Ectodermal cell (in vitro differentiated cells): ENCODE data around the gene CS.
A peak's percentile ranks its signal among the peaks of the same experiment; 100 is the strongest.

Experiments
- H3K27ac ChIP-seq: 2 replicates; pipeline ENCODE4 v1.7.0; 2013; ENCODE audit warnings: mild to moderate bottlenecking, low read depth, low read length; ENCODE audit not compliant: insufficient read depth, poor library complexity, severe bottlenecking
- H3K27me3 ChIP-seq: 2 replicates; pipeline ENCODE4 v1.7.0; 2013; ENCODE audit warnings: mild to moderate bottlenecking, low read length; ENCODE audit not compliant: insufficient read depth, control insufficient read depth, poor library complexity, severe bottlenecking
- H3K36me3 ChIP-seq: one replicate; pipeline ENCODE4 v1.7.0; 2013; ENCODE audit warnings: low read length; ENCODE audit not compliant: control insufficient read depth, insufficient read depth
- H3K4me1 ChIP-seq: one replicate; pipeline ENCODE4 v1.7.0; 2013; ENCODE audit warnings: low read length; ENCODE audit not compliant: control insufficient read depth, insufficient read depth
- H3K4me3 ChIP-seq: 2 replicates; pipeline ENCODE4 v1.7.0; 2013; ENCODE audit warnings: low read depth, low read length, control low read depth; ENCODE audit not compliant: insufficient read depth
- H3K9me3 ChIP-seq: 2 replicates; pipeline ENCODE4 v1.7.0; 2013; ENCODE audit warnings: mild to moderate bottlenecking, low read length, moderate library complexity; ENCODE audit not compliant: control insufficient read depth
- WGBS, 2 experiments: methylation state at CpG; one replicate each; pipeline ENCODE4 v1.1.7; 2013; ENCODE audit warnings: missing lambda C conversion rate in 2 of 2; 5-methylcytosine and 5-hydroxymethylcytosine counted together

CS gene

DNA sequence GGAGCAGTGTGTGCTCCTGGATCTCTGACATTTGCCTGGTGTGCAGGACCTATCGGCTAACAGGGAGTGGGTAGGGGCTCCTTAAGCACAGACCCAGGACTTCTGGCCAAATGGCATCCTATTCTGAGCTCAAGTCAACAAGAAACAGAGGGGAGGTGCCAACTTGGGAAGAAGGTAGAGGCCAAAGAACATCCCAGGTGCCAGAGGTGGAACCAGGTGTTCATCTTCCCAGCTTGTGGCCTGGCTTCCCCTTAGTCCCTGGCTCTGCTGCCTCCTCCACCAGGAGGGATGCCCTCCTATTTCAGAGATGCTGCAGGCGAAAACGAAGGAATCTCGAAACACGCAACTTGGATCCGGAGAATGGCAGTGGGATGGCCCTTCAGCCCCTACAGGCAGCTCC is 64.0 kb downstream of the CS start:
- no peaks in the 10 kb centered on the region for H3K9me3 ChIP-seq
- no peak overlapping the region for H3K27ac ChIP-seq
- no peaks in the 10 kb centered on the region for H3K36me3 ChIP-seq
- no peaks in the 10 kb centered on the region for H3K27me3 ChIP-seq
- no peaks in the 10 kb centered on the region for H3K4me1 ChIP-seq
- H3K4me3 ChIP-seq, result no peak overlapping the region
- WGBS, 2 experiments, result 96% methylated on average over 6 of the region's 6 CpGs

DNA sequence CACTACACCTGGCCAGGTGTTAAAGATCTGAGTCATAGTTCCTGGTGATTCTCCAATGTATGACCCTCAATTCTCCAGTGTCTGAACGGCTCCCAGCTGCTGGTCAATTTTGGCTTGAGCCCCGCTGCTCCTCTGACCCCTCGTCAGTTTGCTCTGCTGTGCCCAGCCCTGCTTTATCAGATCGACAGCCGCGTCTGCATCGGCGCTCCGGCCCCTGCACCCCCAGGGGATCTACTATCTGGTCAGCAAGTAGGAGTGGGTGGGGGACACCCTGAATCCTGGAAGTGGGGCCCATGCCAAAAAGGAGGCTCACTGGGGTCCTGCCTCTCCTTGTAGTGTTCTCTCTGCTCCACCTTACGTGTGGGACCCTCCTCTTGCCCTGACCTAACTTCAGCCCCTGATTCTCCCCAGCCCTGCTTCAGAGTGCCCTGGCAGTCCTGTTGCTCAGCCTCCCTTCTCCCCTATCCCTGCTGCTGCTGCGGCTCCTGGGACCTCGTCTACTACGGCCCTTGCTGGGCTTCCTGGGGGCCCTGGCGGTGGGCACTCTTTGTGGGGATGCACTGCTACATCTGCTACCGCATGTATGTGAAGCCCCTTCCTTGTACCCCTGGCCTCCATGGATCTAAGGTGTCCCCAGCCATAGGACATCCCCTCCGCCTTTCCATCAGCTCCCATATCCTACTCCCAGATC is 65.2 kb downstream of the CS start:
- H3K36me3 ChIP-seq, result no peaks in the 10 kb centered on the region
- 91 to 92% methylated on average over 16 of the region's 16 CpGs for WGBS, 2 experiments
- no peak overlapping the region for H3K4me3 ChIP-seq
- no peak overlapping the region for H3K27ac ChIP-seq
- no peaks in the 10 kb centered on the region for H3K27me3 ChIP-seq
- no peaks in the 10 kb centered on the region for H3K9me3 ChIP-seq
- no peaks in the 10 kb centered on the region for H3K4me1 ChIP-seq

DNA sequence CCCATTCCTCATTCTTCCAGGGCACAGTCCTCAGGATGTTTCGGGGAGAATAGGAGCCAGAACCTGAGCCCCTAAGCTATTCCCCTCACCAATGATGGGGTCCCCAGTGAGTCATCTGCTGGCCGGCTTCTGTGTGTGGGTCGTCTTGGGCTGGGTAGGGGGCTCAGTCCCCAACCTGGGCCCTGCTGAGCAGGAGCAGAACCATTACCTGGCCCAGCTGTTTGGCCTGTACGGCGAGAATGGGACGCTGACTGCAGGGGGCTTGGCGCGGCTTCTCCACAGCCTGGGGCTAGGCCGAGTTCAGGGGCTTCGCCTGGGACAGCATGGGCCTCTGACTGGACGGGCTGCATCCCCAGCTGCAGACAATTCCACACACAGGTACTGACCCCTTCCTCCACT is 68.9 kb downstream of the CS start:
- WGBS, 2 experiments, result 92 to 93% methylated on average over 11 of the region's 11 CpGs
- Histone ChIP-seq H3K27ac (no peak overlapping the region), H3K27me3 (no peaks in the 10 kb centered on the region), H3K36me3 (no peaks in the 10 kb centered on the region), H3K4me3 (no peak overlapping the region), H3K9me3 (no peaks in the 10 kb centered on the region), H3K4me1 (no peaks in the 10 kb centered on the region)

- 71 to 76% methylated on average over 8 of the region's 8 CpGs for WGBS, 2 experiments
- no peak overlapping the region for H3K27ac ChIP-seq
- H3K4me3 ChIP-seq, result no peak overlapping the region
- no peaks in the 10 kb centered on the region for H3K36me3 ChIP-seq
- H3K9me3 ChIP-seq, result no peaks in the 10 kb centered on the region
- no peaks in the 10 kb centered on the region for H3K27me3 ChIP-seq
- no peaks in the 10 kb centered on the region for H3K4me1 ChIP-seq
Measured at GRCh38 chr12:56230432-56231183, 69.5 kb downstream of the CS start.

- no peaks in the 10 kb centered on the region for H3K9me3 ChIP-seq
- H3K27me3 ChIP-seq, result no peaks in the 10 kb centered on the region
- WGBS, 2 experiments, result 84 to 86% methylated on average over 4 of the region's 4 CpGs
- no peaks in the 10 kb centered on the region for H3K4me1 ChIP-seq
- no peaks in the 10 kb centered on the region for H3K36me3 ChIP-seq
- no peak within 1 kb of the TSS for H3K4me3 ChIP-seq
- H3K27ac ChIP-seq, result no peak within 1 kb of the TSS
Measured at GRCh38 chr12:56229916-56230431, 70.2 kb downstream of the CS start, which contains the start of gene SLC39A5. TSS of gene SLC39A5 (plus strand) at chr12:56230051. CDS start at chr12:56231275, 1,224 bp downstream.

DNA sequence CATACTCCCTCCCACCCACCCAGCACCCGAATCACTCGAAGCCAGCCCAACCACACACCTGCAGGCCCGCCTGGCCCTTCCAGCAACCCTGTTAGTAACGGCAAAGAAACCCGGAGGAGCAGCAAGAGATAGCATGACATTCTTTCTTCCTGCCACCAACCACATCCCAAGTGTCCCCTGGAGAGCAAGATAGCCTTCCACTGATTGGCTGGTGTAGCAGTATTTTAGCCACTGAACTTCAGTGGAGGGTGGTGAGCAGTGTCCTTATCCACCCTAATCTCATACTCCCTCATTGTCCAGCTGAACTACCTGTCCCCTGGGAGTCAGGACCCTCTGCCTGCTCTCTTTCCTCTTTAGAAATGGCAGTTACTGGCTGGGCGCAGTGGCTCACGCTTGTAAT is 71.0 kb downstream of the CS start:
- Histone ChIP-seq H3K27ac (no peak overlapping the region), H3K36me3 (no peaks in the 10 kb centered on the region), H3K4me1 (no peaks in the 10 kb centered on the region), H3K27me3 (no peaks in the 10 kb centered on the region), H3K4me3 (no peak overlapping the region), H3K9me3 (no peaks in the 10 kb centered on the region)
- 94 to 96% methylated on average over 7 of the region's 7 CpGs for WGBS, 2 experiments

DNA sequence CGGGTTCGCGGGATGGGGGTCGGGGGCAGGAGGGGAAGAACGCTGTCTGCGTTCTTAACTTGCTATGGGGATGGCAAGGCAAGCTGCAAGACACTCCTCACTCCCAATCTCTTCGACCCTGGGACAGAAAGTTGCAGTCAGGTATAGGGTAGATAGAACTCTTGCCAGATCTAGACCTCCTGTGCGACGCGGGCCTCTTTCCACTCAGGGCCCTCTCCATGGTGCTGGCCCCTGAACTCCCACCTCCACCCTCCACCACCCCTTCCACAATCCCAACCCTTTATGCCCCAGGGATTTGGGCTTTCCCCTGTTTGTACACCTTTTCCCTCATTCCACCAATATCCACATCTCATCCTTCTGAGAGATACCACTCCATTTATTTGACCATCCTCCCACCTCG is 75.2 kb downstream of the CS start:
- H3K27me3 ChIP-seq, result no peaks in the 10 kb centered on the region
- no peaks in the 10 kb centered on the region for H3K36me3 ChIP-seq
- H3K4me3 ChIP-seq, result peak overlapping the region; percentile 55
- H3K27ac ChIP-seq, result no peak overlapping the region
- whole genome bisulfite sequencing, 2 experiments, result 88 to 92% methylated on average over 11 of the region's 11 CpGs
- peaks cover 4% of the 10 kb centered on the region for H3K4me1 ChIP-seq
- H3K9me3 ChIP-seq, result no peaks in the 10 kb centered on the region

GRCh38 chr12:56224102-56224701 is 75.9 kb downstream of the CS start, which contains the start of gene NABP2:
TSS of gene NABP2 (plus strand) at chr12:56224342. CDS start at chr12:56224857, 515 bp downstream.
- no peaks in the 10 kb centered on the region for H3K36me3 ChIP-seq
- peaks cover 4% of the 10 kb centered on the region for H3K4me1 ChIP-seq
- WGBS, 2 experiments, result 3% methylated on average over 41 of the region's 41 CpGs
- peak within 1 kb of the TSS; percentile 52 for H3K27ac ChIP-seq
- peak within 1 kb of the TSS; percentile 55 for H3K4me3 ChIP-seq
- no peaks in the 10 kb centered on the region for H3K27me3 ChIP-seq
- no peaks in the 10 kb centered on the region for H3K9me3 ChIP-seq

- no peaks in the 10 kb centered on the region for H3K27me3 ChIP-seq
- peaks cover 4% of the 10 kb centered on the region for H3K4me1 ChIP-seq
- H3K4me3 ChIP-seq, result peak overlapping the region; percentile 55
- 67 to 71% methylated on average over 15 of the region's 15 CpGs for WGBS, 2 experiments
- no peaks in the 10 kb centered on the region for H3K36me3 ChIP-seq
- H3K9me3 ChIP-seq, result no peaks in the 10 kb centered on the region
- peak overlapping the region; percentile 52 for H3K27ac ChIP-seq
Measured at GRCh38 chr12:56223571-56224101, 76.5 kb downstream of the CS start.

- H3K27ac ChIP-seq, result peak overlapping the region; percentile 79
- peaks cover 4% of the 10 kb centered on the region for H3K4me1 ChIP-seq
- WGBS, 2 experiments, result 90 to 91% methylated on average over 4 of the region's 4 CpGs
- H3K4me3 ChIP-seq, result peak overlapping the region; percentile 81
- no peaks in the 10 kb centered on the region for H3K9me3 ChIP-seq
- H3K36me3 ChIP-seq, result no peaks in the 10 kb centered on the region
- no peaks in the 10 kb centered on the region for H3K27me3 ChIP-seq
Measured at GRCh38 chr12:56222531-56222895, 77.6 kb downstream of the CS start.
